K562 (cell line): Measurements from ENCODE around the gene HSD17B10. TPM values are rescaled to one million over a fixed set of nuclear protein-coding genes. Genes with fewer than 3 reads are reported as not detected.

Experiments used
- ADNP ChIP-seq: fragments of 200-800 bp; sonication (Bioruptor generic); IDR thresholded peaks from 2 replicates; pipeline ENCODE4 v1.6.1; 2016; ENCODE audit warnings: missing genetic modification characterization, missing compliant biosample characterization
- L3MBTL2 ChIP-seq: fragments of 450-650 bp; IDR thresholded peaks from 2 replicates; pipeline ENCODE4 v1.6.1; 2016; ENCODE audit warnings: mild to moderate bottlenecking, moderate library complexity
- MCM3 ChIP-seq: fragments of 450-650 bp; IDR thresholded peaks from 2 replicates; pipeline ENCODE4 v1.6.1; 2016
- ZBTB7A ChIP-seq: IDR thresholded peaks from 2 replicates; pipeline ENCODE4 v1.6.1; 2011; ENCODE audit warnings: low read depth, mild to moderate bottlenecking, low read length, moderate library complexity, borderline replicate concordance; ENCODE audit not compliant: control insufficient read depth
- ZNF146 ChIP-seq: IDR thresholded peaks from one replicate; pipeline ENCODE4 v1.6.1; 2018; ENCODE audit warnings: missing compliant biosample characterization; ENCODE audit not compliant: unreplicated experiment
- ZNF668 ChIP-seq: fragments of 250-450 bp; sonication (Bioruptor Pico); IDR thresholded peaks from 2 replicates; pipeline ENCODE4 v1.8.0; 2022; ENCODE audit warnings: mild to moderate bottlenecking, inconsistent platforms
- polyA plus RNA-seq, 8 experiments: library from polyadenylated mRNA; depleted of rRNA in 4 of 8; stranded (reverse) in 5 of 8; unstranded in 3 of 8; fragments of >200 nt; fragmentation: Nextera tagmentation in 2 of 8; fragmentation: Illumina TruSeq in 1 of 8; extraction: Ambion mirVana in 2 of 8; extraction: Trizol in 1 of 8; gene quantifications; 2 replicates each; pipeline versions ENCODE4 v1.2.1 to v1.2.3, GENCODE V29; 2011 to 2014; ENCODE audit warnings: inconsistent platforms in 1 of 8, missing spikeins in 1 of 8
- total RNA-seq, 7 experiments: library from RNA; depleted of rRNA in 6 of 7; stranded (reverse); fragments of >200 nt in 6 of 7; fragmentation: Illumina TruSeq in 2 of 7; extraction: Trizol in 2 of 7; gene quantifications; 2 replicates each; pipeline versions ENCODE4 v1.2.1 to v1.2.3, GENCODE V29; 2011 to 2021; ENCODE audit warnings: low replicate concordance in 1 of 7
- TF ChIP-seq, protein P1 (sequence below): sonication (generic); formaldehyde crosslinking; IDR thresholded peaks from 2 replicates; pipeline ENCODE4 v1.8.0; 2022; ENCODE audit warnings: mild to moderate bottlenecking, missing genetic modification reagents
- TF ChIP-seq, protein P2 (sequence below): fragments of 200-600 bp; sonication (generic); IDR thresholded peaks from one replicate; pipeline ENCODE4 v1.6.1; 2012; ENCODE audit warnings: mild to moderate bottlenecking, low read depth, low read length, inconsistent platforms

The HSD17B10 gene
- total and polyA plus RNA-seq, 9 of the 15 experiments (the other 6 are each of a cell fraction or from before 2014, with no cell fraction given): 45.3 to 221 (median 186) TPM

DNA sequence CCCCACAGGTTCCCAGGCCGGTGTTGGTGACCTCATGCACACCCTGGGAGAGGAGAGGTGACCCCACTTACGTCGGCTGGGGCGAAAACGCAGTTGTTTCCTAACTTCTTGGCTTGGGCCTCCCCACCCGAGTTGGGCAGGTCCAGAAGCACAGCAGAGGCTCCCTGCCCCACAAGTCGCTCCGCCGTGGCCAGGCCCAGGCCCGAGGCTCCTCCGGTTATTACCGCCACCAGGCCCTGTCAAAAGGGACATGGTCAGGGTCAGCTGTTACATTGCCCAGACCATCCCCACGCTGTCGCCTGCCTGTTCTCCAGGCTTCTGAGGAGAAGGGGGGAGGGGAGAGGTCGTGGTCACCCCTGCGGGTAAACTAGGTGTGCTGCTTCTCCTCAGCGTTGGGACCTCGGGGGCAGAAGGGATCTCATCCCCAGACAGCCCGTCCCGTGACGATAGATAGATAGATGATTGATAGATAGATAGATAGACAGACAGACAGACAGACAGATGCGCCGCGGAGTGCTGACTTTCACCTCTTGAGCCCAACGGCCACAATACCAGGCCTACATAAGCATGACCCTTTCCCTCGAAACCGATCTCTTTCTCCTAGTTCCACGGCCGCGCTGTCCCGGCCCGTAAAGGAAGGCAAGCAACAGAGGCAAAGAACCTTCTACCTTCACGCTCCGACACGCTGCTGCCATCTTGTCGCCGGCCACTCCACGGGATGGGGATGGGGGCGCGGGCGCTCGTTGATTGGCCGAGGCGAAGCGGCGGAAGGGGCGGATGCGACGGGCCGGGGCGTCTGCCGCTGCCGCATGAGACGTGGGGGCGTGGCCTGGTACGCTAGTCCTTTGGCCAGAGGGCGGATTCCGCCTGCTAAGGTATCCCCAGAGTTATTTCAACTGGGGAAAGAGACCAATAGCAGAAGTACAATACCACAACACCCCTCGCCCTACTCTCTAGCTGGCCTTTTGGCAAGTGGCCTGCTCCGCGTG lies at the start of gene HSD17B10 (continued):
- TF ChIP-seq, protein P1, sequence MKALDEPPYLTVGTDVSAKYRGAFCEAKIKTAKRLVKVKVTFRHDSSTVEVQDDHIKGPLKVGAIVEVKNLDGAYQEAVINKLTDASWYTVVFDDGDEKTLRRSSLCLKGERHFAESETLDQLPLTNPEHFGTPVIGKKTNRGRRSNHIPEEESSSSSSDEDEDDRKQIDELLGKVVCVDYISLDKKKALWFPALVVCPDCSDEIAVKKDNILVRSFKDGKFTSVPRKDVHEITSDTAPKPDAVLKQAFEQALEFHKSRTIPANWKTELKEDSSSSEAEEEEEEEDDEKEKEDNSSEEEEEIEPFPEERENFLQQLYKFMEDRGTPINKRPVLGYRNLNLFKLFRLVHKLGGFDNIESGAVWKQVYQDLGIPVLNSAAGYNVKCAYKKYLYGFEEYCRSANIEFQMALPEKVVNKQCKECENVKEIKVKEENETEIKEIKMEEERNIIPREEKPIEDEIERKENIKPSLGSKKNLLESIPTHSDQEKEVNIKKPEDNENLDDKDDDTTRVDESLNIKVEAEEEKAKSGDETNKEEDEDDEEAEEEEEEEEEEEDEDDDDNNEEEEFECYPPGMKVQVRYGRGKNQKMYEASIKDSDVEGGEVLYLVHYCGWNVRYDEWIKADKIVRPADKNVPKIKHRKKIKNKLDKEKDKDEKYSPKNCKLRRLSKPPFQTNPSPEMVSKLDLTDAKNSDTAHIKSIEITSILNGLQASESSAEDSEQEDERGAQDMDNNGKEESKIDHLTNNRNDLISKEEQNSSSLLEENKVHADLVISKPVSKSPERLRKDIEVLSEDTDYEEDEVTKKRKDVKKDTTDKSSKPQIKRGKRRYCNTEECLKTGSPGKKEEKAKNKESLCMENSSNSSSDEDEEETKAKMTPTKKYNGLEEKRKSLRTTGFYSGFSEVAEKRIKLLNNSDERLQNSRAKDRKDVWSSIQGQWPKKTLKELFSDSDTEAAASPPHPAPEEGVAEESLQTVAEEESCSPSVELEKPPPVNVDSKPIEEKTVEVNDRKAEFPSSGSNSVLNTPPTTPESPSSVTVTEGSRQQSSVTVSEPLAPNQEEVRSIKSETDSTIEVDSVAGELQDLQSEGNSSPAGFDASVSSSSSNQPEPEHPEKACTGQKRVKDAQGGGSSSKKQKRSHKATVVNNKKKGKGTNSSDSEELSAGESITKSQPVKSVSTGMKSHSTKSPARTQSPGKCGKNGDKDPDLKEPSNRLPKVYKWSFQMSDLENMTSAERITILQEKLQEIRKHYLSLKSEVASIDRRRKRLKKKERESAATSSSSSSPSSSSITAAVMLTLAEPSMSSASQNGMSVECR: no peak
- TF ChIP-seq ZNF146 (CRISPR knock-in tag) (no peak), ADNP (tag) (no peak), MCM3 (no peak), ZNF668 (no peak), ZBTB7A (no peak), L3MBTL2 (0 out of 2 replicates have a peak, but pooled peaks have one; percentile 26)
- TF ChIP-seq, protein P2, sequence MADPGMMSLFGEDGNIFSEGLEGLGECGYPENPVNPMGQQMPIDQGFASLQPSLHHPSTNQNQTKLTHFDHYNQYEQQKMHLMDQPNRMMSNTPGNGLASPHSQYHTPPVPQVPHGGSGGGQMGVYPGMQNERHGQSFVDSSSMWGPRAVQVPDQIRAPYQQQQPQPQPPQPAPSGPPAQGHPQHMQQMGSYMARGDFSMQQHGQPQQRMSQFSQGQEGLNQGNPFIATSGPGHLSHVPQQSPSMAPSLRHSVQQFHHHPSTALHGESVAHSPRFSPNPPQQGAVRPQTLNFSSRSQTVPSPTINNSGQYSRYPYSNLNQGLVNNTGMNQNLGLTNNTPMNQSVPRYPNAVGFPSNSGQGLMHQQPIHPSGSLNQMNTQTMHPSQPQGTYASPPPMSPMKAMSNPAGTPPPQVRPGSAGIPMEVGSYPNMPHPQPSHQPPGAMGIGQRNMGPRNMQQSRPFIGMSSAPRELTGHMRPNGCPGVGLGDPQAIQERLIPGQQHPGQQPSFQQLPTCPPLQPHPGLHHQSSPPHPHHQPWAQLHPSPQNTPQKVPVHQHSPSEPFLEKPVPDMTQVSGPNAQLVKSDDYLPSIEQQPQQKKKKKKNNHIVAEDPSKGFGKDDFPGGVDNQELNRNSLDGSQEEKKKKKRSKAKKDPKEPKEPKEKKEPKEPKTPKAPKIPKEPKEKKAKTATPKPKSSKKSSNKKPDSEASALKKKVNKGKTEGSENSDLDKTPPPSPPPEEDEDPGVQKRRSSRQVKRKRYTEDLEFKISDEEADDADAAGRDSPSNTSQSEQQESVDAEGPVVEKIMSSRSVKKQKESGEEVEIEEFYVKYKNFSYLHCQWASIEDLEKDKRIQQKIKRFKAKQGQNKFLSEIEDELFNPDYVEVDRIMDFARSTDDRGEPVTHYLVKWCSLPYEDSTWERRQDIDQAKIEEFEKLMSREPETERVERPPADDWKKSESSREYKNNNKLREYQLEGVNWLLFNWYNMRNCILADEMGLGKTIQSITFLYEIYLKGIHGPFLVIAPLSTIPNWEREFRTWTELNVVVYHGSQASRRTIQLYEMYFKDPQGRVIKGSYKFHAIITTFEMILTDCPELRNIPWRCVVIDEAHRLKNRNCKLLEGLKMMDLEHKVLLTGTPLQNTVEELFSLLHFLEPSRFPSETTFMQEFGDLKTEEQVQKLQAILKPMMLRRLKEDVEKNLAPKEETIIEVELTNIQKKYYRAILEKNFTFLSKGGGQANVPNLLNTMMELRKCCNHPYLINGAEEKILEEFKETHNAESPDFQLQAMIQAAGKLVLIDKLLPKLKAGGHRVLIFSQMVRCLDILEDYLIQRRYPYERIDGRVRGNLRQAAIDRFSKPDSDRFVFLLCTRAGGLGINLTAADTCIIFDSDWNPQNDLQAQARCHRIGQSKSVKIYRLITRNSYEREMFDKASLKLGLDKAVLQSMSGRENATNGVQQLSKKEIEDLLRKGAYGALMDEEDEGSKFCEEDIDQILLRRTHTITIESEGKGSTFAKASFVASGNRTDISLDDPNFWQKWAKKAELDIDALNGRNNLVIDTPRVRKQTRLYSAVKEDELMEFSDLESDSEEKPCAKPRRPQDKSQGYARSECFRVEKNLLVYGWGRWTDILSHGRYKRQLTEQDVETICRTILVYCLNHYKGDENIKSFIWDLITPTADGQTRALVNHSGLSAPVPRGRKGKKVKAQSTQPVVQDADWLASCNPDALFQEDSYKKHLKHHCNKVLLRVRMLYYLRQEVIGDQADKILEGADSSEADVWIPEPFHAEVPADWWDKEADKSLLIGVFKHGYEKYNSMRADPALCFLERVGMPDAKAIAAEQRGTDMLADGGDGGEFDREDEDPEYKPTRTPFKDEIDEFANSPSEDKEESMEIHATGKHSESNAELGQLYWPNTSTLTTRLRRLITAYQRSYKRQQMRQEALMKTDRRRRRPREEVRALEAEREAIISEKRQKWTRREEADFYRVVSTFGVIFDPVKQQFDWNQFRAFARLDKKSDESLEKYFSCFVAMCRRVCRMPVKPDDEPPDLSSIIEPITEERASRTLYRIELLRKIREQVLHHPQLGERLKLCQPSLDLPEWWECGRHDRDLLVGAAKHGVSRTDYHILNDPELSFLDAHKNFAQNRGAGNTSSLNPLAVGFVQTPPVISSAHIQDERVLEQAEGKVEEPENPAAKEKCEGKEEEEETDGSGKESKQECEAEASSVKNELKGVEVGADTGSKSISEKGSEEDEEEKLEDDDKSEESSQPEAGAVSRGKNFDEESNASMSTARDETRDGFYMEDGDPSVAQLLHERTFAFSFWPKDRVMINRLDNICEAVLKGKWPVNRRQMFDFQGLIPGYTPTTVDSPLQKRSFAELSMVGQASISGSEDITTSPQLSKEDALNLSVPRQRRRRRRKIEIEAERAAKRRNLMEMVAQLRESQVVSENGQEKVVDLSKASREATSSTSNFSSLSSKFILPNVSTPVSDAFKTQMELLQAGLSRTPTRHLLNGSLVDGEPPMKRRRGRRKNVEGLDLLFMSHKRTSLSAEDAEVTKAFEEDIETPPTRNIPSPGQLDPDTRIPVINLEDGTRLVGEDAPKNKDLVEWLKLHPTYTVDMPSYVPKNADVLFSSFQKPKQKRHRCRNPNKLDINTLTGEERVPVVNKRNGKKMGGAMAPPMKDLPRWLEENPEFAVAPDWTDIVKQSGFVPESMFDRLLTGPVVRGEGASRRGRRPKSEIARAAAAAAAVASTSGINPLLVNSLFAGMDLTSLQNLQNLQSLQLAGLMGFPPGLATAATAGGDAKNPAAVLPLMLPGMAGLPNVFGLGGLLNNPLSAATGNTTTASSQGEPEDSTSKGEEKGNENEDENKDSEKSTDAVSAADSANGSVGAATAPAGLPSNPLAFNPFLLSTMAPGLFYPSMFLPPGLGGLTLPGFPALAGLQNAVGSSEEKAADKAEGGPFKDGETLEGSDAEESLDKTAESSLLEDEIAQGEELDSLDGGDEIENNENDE: no peak
